Activated naive CD4-positive, alpha-beta T cell treated with Interleukin-2 at 50 U/mL for 16 hours (primary cell): ENCODE measurements around the gene ACSS2.

ENCODE experiments used
- DNase-seq: peaks from one replicate; pipeline ENCODE4 v3.0.0-alpha.2; 2020

The ACSS2 gene

GRCh38 chr20:34951252-34951651 is 74.8 kb downstream of the ACSS2 start:
- DNase-seq: no peak

- no peak for DNase-seq
Measured at GRCh38 chr20:34951652-34952051, 75.2 kb downstream of the ACSS2 start.

- DNase-seq: no peak
Measured at GRCh38 chr20:34952671-34953070, 76.3 kb downstream of the ACSS2 start.

- DNase-seq: no peak
Measured at GRCh38 chr20:34953960-34954359, 77.5 kb downstream of the ACSS2 start.

- DNase-seq: no peak
Measured at GRCh38 chr20:34954904-34955230, 78.5 kb downstream of the ACSS2 start.

- peak; percentile 98 for DNase-seq
Measured at GRCh38 chr20:34955231-34956040, 79.0 kb downstream of the ACSS2 start, which contains the start of the genes GSS and MYH7B. TSS of gene GSS (minus strand) at chr20:34955806. CDS start at chr20:34951852, 3,954 bp downstream. TSS of gene MYH7B (plus strand) at chr20:34955868. CDS start at chr20:34978006, 22,138 bp downstream.

- DNase-seq: no peak
Measured at GRCh38 chr20:34956041-34956458, 79.6 kb downstream of the ACSS2 start.

GRCh38 chr20:34956751-34957472 is 80.5 kb downstream of the ACSS2 start:
- no peak for DNase-seq

DNA sequence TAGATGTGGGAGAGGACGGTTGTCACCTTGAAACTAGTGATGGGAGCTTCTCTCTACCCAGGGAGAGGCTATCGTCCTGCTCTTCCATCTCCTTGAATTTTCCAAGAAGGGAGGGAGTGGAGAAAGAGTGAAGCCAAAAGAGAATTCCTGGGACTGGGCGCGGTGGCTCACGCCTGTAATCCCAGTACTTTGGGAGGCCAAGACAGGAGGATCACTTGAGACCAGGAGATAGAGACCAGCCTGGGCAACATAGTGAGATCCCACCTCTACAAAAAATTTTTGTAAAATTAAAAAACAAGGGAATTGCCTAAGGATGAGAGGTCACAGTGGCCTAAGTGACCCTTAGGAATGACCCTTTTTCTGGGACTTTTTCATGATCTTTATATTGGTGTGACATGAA is 88.1 kb downstream of the ACSS2 start:
- DNase-seq: no peak

- DNase-seq: no peak
Measured at GRCh38 chr20:34965051-34965450, 88.6 kb downstream of the ACSS2 start.

- DNase-seq: no peak
Measured at GRCh38 chr20:34967421-34967820, 91.0 kb downstream of the ACSS2 start.

DNA sequence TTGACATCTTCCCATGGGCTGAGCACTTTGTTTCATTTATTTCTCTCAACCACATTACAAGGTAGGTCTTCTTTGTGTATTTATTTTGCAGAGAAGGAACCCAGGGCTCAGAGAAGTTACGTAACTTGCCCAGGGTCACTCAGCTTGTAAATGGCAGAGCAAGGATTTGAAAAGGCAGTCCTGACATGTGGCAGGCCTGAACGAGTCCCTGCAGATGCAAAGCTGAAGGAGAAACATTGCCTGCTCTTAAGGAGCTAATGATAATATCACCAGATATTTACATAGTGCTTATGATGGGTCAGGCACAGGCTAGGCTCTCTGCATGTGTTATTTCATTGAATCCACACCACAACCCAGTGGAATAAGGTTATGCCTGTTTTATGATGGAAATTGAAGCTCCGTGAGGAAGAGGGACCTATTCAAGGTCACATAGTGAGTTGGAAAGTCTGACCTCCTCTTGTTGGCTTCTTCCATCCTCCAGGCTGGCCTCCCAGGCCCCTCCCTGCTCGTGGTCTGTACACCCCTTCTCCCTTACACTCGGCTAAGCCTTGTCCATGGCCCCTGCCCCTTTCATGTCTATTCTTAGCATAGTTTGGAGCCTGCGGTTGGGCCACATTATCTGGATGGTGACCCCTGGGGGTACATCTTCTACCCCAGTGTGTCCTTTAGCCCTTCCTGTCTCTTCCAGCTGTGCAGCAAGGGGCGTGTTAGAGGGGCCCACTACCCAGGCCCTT is 91.8 kb downstream of the ACSS2 start:
- DNase-seq: no peak

- DNase-seq: no peak
Measured at GRCh38 chr20:34970193-34970840, 93.9 kb downstream of the ACSS2 start.

DNA sequence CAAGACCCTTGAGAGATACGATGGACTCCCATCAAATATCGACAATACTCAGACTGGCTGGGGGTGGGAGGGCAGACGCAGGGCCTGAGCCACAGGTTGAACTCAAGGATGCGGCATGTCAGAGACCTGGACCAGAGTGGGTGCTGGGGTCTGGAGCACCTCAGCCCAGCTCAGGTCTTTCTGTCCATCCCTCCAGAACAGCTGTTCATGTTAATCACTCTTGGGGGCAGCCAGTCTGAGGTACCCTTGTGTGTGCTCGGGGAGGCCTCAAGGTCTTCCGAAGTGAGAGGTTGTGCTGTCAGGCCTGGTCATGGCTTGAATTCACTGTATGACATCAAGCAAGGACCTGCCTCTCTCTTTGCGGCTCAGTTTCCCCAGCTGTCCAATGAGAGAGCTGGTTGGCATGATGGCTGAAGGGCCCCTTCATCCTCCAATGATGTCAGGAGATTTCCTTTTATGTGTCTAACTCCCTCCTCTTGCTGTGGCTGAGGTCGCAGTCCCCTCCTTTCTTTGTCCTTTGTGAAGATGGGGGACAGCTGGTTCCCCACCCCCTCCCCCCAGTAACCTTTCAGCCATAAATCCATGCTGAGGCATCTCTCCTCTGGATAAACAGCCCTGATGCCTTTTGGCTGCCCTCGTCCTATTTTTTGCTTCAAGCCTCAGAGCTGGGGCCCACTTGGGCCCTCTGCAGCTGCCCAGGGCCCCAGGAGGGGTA is 94.6 kb downstream of the ACSS2 start:
- no peak for DNase-seq

- DNase-seq: no peak
Measured at GRCh38 chr20:34971561-34972235, 95.3 kb downstream of the ACSS2 start.

DNA sequence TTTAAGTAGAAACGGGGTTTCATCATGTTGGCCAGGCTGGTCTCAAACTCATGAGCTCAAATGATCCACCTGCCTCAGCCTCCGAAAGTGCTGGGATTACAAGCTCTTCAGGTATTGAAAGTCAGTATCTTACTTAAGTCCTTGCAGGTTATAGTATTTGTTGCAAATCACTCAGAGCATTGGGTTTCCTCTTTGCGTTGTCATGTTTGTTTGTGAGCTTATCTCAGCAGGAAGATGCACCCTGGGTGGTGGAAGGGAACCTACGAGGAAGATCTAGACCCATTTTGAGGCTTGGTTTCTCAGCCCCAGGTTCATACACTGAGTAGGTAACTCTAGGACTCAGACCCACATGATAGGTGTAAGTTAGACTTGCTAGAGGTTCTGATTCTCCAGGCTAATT is 97.8 kb downstream of the ACSS2 start:
- no peak for DNase-seq

GRCh38 chr20:34976286-34976685 is 99.9 kb downstream of the ACSS2 start:
- no peak for DNase-seq
